ENCODE results near the gene PASK. TPM values are rescaled to one million over a fixed set of nuclear protein-coding genes. Genes with fewer than 3 reads are reported as not detected.

Gene PASK
- total and polyA plus RNA-seq, 10 donors, result 8.0 to 35.6 (median 17.6) TPM

- H3K36me3 ChIP-seq, result peaks cover 0 to 35% (median 17%) of the 10 kb centered on the region in 6 donors
- intact Hi-C loops (cut with DNase I; ENCODE audit: low total_unique reads), result no loop called here
- TF ChIP-seq POLR2AphosphoS5 (IDR thresholded peaks at IDR 0.05) (peak in 1 of 3 donors; percentile 4), CTCF (IDR thresholded peaks at IDR 0.05 in 8 of 11, conservative IDR thresholded peaks at IDR 0.05 in 3 of 11) (no peak)
- DNase-seq, result no peak
- H3K9me3 ChIP-seq, result no peaks in the 10 kb centered on the region
- no peak overlapping the region for H3K27ac ChIP-seq
- H3K4me1 ChIP-seq, result peaks cover 0 to 26% (median 11%) of the 10 kb centered on the region in 6 donors
- 84 to 91% (median 89%) methylated on average over 14 of the region's 14 CpGs for WGBS, 5 donors
- no peaks in the 10 kb centered on the region for H3K27me3 ChIP-seq (replicated peaks in 1 of 7)
- H3K4me3 ChIP-seq, result no peak overlapping the region
These were observed 66.8 kb downstream of the PASK start for GRCh38 chr2:241082341-241083090.

DNA sequence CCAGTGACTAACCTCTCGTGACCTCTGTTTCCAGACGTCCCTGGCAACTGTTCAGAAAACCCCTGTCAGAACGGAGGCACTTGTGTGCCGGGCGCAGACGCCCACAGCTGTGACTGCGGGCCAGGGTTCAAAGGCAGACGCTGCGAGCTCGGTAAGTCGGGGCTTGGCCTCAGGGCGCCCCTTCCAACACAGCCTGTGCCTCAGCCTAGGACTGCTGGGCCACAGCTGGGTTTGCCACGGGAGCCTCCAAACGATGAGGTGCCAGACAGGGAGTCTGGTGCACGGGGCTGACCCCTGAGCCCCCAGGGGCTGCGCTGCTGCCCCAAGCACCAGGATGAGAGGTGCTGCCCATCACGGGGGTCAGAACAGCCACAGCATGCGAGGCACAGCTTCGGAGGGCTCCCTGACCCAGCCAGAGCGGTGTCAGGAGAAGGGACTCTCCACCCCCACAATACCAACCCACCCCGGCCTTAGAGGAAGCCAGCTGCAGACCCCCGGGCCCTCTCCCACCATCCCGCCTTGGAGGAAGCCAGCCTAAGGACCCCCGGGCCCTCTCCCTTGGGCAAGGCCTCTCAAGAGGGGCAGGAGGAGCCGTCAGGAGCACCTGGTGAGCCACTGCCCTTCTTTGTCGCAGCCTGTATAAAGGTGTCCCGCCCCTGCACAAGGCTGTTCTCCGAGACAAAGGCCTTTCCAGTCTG is 67.5 kb downstream of the PASK start:
- intact Hi-C loops (cut with DNase I; ENCODE audit: low total_unique reads), result no loop called here
- H3K4me1 ChIP-seq, result peaks cover 0 to 26% (median 11%) of the 10 kb centered on the region in 6 donors
- H3K4me3 ChIP-seq, result no peak overlapping the region
- peaks cover 0 to 28% (median 11%) of the 10 kb centered on the region in 6 donors for H3K36me3 ChIP-seq
- peak overlapping the region in 1 of 8 donors; percentile 5 for H3K27ac ChIP-seq
- WGBS, 5 donors, result 51 to 86% (median 80%) methylated on average over 9 to 28 of the region's 28 CpGs
- no peaks in the 10 kb centered on the region for H3K27me3 ChIP-seq (replicated peaks in 1 of 7)
- no peaks in the 10 kb centered on the region for H3K9me3 ChIP-seq
- TF ChIP-seq POLR2AphosphoS5 (IDR thresholded peaks at IDR 0.05), result peak in 1 of 3 donors; percentile 63
- TF ChIP-seq CTCF (IDR thresholded peaks at IDR 0.05 in 8 of 11, conservative IDR thresholded peaks at IDR 0.05 in 3 of 11), result no peak
- no peak for DNase-seq

DNA sequence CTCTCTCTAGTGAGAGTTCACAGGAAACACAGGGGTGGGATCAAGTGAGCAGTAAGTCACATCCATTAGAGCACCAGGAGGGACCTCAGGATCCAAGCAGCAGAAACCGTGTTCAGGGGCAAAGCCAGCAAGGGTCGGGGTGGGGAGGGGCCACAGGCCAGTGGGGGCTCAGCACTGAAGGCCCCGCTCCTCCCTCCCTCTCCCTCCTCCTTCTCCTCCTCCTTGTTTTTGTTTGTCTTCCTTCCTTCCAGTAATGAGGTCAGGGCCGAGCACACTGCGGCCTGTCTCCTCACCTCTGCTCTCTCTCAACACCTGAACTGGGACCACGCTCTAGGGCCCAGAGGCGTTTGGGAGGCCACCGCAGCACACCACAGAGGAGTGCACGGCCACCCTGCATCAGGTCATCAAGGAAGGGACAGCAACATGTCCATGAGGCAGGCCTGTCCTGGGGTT is 68.1 kb downstream of the PASK start:
- intact Hi-C loops (cut with DNase I; ENCODE audit: low total_unique reads), result no loop called here
- 56 to 82% (median 69%) methylated on average over 9 of the region's 9 CpGs for WGBS, 5 donors

More for the DNA sequence above, 68.1 kb downstream of the PASK start:
- H3K36me3 ChIP-seq, result peaks cover 0 to 27% (median 5%) of the 10 kb centered on the region in 6 donors
- H3K9me3 ChIP-seq, result no peaks in the 10 kb centered on the region
- no peak overlapping the region for H3K4me3 ChIP-seq
- H3K27me3 ChIP-seq (replicated peaks in 1 of 7), result no peaks in the 10 kb centered on the region
- no peak for TF ChIP-seq POLR2A (IDR thresholded peaks at IDR 0.05)
- no peak for TF ChIP-seq POLR2AphosphoS5 (IDR thresholded peaks at IDR 0.05)
- no peak for TF ChIP-seq CTCF (IDR thresholded peaks at IDR 0.05 in 8 of 11, conservative IDR thresholded peaks at IDR 0.05 in 3 of 11)
- no peak for DNase-seq
- peaks cover 0 to 26% (median 11%) of the 10 kb centered on the region in 6 donors for H3K4me1 ChIP-seq
- peak overlapping the region in 2 of 8 donors; percentile 5 to 21 for H3K27ac ChIP-seq

Measured in spleen (tissue), 11 donors.